Suprapubic skin (tissue), 4 donors: ENCODE results near the gene FNDC7.
"Not testable (repeated sequence)": the region's sequence is repeated elsewhere in the genome, so short reads cannot be mapped to it uniquely, and the experiment has no call there.

Experiments
- CTCF ChIP-seq, 2 donors: fragments of 200-600 bp in 1 of 2; fragments of 450-650 bp in 1 of 2; sonication (generic) in 1 of 2; IDR thresholded peaks; one replicate each; pipeline ENCODE4 v1.5.1; 2016 to 2019; ENCODE audit warnings: antibody characterized with exemption in 2 of 2, mild to moderate bottlenecking in 1 of 2, moderate library complexity in 1 of 2
- POLR2A ChIP-seq, 2 donors: fragments of 450-650 bp; IDR thresholded peaks; one replicate each; pipeline ENCODE4 v1.6.1; 2017; ENCODE audit warnings: antibody characterized with exemption in 2 of 2, mild to moderate bottlenecking in 2 of 2, moderate library complexity in 2 of 2
- POLR2AphosphoS5 ChIP-seq, 3 donors: sonication (generic); formaldehyde crosslinking; IDR thresholded peaks; one replicate each; pipeline ENCODE4 v1.6.1; 2017; ENCODE audit warnings: antibody characterized with exemption in 3 of 3

GRCh38 chr1:108781575-108781944 lies 68.9 kb downstream of the FNDC7 start:
- TF ChIP-seq CTCF, POLR2A, POLR2AphosphoS5 (IDR thresholded peaks at IDR 0.05): not testable (repeated sequence)
